Measurements from ENCODE around the gene RHPN2. TPM values are rescaled to one million over a fixed set of nuclear protein-coding genes. Genes with fewer than 3 reads are reported as not detected.

RHPN2 gene
- total and polyA plus RNA-seq, 2 donors (not counting 3 experiments of a cell fraction or from before 2014, with no cell fraction given), result 2.3 to 2.7 TPM

- dilution Hi-C loops (cut with MboI; ENCODE audit: extremely low pct_ligation_motif_present, low sequenced_read_pairs) (no loop called here), intact Hi-C loops (cut with micrococcal nuclease) (no loop called here)
- Histone ChIP-seq H2AFZ (ENCODE audit: low read depth, low read length) (no peak overlapping the region), H3K4me1 (ENCODE audit: control insufficient read depth, extremely low read depth, insufficient read depth, low read length) (no peaks in the 10 kb centered on the region), H3K79me2 (ENCODE audit: control insufficient read depth, insufficient read depth, low read length) (no peaks in the 10 kb centered on the region), H3K9me1 (replicated peaks; ENCODE audit: control insufficient read depth, extremely low read depth, insufficient read depth, low read length) (no peaks in the 10 kb centered on the region), H4K20me1 (replicated peaks; ENCODE audit: control insufficient read depth, extremely low read depth, insufficient read depth, low read length) (no peaks in the 10 kb centered on the region), H3K4me2 (ENCODE audit: insufficient read depth, low read length) (no peak overlapping the region), H3K9ac (replicated peaks; ENCODE audit: extremely low read depth, insufficient read depth, low read length) (no peak overlapping the region), H3K4me3 (replicated peaks in 1 of 3; ENCODE audit: insufficient read depth in 1 of 3, low read depth in 1 of 3, low read length in 3 of 3) (no peak overlapping the region), H3K9me3 (replicated peaks; ENCODE audit: control insufficient read depth, insufficient read depth, low read length) (no peaks in the 10 kb centered on the region), H3K27ac (ENCODE audit: insufficient read depth, low read depth, low read length) (no peak overlapping the region), H3K27me3 (ENCODE audit: control insufficient read depth in 2 of 2, insufficient read depth in 2 of 2, low read length in 2 of 2) (no peaks in the 10 kb centered on the region), H3K36me3 (ENCODE audit: control insufficient read depth in 2 of 2, extremely low read depth in 1 of 2, insufficient read depth in 2 of 2, low read length in 2 of 2) (no peaks in the 10 kb centered on the region)
- ChIA-PET CTCF (interaction anchor here (1.4 kb wide), 1 partner anchor 76 kb away, joined by 3 read pairs; no protein-coding TSS in a partner anchor), POLR2A (no interaction called here)
- FAIRE-seq (no peak), DNase-seq (ENCODE audit: low read depth, low spot score) (no peak)
- TF ChIP-seq FOS (IDR thresholded peaks at IDR 0.05; ENCODE audit: borderline replicate concordance, insufficient read depth, low read length) (no peak), MYC (IDR thresholded peaks at IDR 0.05; ENCODE audit: low read depth, low read length) (no peak), CTCF (IDR thresholded peaks at IDR 0.05; ENCODE audit: extremely low read depth in 1 of 2, insufficient read depth in 1 of 2, low read depth in 1 of 2, low read length in 2 of 2) (no peak), EZH2 (IDR thresholded peaks at IDR 0.05; ENCODE audit: borderline replicate concordance, low read depth, low read length, severe bottlenecking) (no peak), JUN (IDR thresholded peaks at IDR 0.05; ENCODE audit: borderline replicate concordance, insufficient read depth, insufficient read length, low read depth) (no peak), POLR2AphosphoS5 (IDR thresholded peaks at IDR 0.05; ENCODE audit: insufficient read depth, low read depth, low read length) (no peak), GATA2 (IDR thresholded peaks at IDR 0.05; ENCODE audit: insufficient read depth, insufficient read length, low read depth, low read length) (no peak), POLR2A (IDR thresholded peaks at IDR 0.05; ENCODE audit: low read depth, low read length) (no peak), MAX (IDR thresholded peaks at IDR 0.05; ENCODE audit: insufficient read depth, insufficient read length) (no peak)
- no TSS peak for BruUV-seq (replicated peaks)
Measured at GRCh38 chr19:33052352-33052972, 12.2 kb downstream of the RHPN2 start.
